Chondrocyte (in vitro differentiated cells): Measurements from ENCODE around the gene BRD2. TPM values are rescaled to one million over a fixed set of nuclear protein-coding genes. Genes with fewer than 3 reads are reported as not detected.

Experiments used
- DNase-seq: peaks from one replicate; pipeline ENCODE4 v3.0.0; 2021; ENCODE audit warnings: mixed read lengths, low spot score
- H3K27ac Mint-ChIP-seq: one replicate; pipeline ENCODE4 v1.8.0; 2021; ENCODE audit warnings: mild to moderate bottlenecking, moderate library complexity, mixed read lengths; ENCODE audit not compliant: unreplicated experiment
- H3K27me3 Mint-ChIP-seq: 2 replicates; pipeline ENCODE4 v1.8.0; 2021; ENCODE audit warnings: low read depth, mixed read lengths
- H3K36me3 Mint-ChIP-seq: 2 replicates; pipeline ENCODE4 v1.8.0; 2021; ENCODE audit warnings: low read depth, mixed read lengths
- H3K4me1 Mint-ChIP-seq: 2 replicates; pipeline ENCODE4 v1.8.0; 2021; ENCODE audit warnings: low read depth, mild to moderate bottlenecking, mixed read lengths
- H3K4me3 Mint-ChIP-seq: one replicate; pipeline ENCODE4 v1.8.0; 2021; ENCODE audit warnings: mild to moderate bottlenecking, moderate library complexity, mixed read lengths; ENCODE audit not compliant: unreplicated experiment
- H3K9me3 Mint-ChIP-seq: 2 replicates; pipeline ENCODE4 v1.8.0; 2021; ENCODE audit warnings: low read depth, mixed read lengths
- total RNA-seq: library from RNA; stranded (reverse); gene quantifications from 3 replicates; pipeline ENCODE4 v1.2.1, GENCODE V29; 2021
- TF ChIP-seq, protein P1 (sequence below): fragments of 200-600 bp; sonication (generic); IDR thresholded peaks from 2 replicates; pipeline ENCODE4 v1.5.0; 2021; ENCODE audit warnings: antibody characterized with exemption, mild to moderate bottlenecking, moderate library complexity

Gene BRD2
- total RNA-seq, 1 donor from 2014 or later, result 150 TPM

- Mint-ChIP-seq H3K27me3 (no peaks in the 10 kb centered on the region), H3K4me3 (peak overlapping the region; percentile 94), H3K4me1 (peaks cover 26% of the 10 kb centered on the region), H3K36me3 (peaks cover 8% of the 10 kb centered on the region), H3K9me3 (no peaks in the 10 kb centered on the region), H3K27ac (peak overlapping the region; percentile 100)
- TF ChIP-seq, protein P1, sequence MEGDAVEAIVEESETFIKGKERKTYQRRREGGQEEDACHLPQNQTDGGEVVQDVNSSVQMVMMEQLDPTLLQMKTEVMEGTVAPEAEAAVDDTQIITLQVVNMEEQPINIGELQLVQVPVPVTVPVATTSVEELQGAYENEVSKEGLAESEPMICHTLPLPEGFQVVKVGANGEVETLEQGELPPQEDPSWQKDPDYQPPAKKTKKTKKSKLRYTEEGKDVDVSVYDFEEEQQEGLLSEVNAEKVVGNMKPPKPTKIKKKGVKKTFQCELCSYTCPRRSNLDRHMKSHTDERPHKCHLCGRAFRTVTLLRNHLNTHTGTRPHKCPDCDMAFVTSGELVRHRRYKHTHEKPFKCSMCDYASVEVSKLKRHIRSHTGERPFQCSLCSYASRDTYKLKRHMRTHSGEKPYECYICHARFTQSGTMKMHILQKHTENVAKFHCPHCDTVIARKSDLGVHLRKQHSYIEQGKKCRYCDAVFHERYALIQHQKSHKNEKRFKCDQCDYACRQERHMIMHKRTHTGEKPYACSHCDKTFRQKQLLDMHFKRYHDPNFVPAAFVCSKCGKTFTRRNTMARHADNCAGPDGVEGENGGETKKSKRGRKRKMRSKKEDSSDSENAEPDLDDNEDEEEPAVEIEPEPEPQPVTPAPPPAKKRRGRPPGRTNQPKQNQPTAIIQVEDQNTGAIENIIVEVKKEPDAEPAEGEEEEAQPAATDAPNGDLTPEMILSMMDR, result peak; percentile 81
- no peak for DNase-seq
Observed at GRCh38 chr6:32967151-32968091, 973 bp upstream of the BRD2 start.

DNA sequence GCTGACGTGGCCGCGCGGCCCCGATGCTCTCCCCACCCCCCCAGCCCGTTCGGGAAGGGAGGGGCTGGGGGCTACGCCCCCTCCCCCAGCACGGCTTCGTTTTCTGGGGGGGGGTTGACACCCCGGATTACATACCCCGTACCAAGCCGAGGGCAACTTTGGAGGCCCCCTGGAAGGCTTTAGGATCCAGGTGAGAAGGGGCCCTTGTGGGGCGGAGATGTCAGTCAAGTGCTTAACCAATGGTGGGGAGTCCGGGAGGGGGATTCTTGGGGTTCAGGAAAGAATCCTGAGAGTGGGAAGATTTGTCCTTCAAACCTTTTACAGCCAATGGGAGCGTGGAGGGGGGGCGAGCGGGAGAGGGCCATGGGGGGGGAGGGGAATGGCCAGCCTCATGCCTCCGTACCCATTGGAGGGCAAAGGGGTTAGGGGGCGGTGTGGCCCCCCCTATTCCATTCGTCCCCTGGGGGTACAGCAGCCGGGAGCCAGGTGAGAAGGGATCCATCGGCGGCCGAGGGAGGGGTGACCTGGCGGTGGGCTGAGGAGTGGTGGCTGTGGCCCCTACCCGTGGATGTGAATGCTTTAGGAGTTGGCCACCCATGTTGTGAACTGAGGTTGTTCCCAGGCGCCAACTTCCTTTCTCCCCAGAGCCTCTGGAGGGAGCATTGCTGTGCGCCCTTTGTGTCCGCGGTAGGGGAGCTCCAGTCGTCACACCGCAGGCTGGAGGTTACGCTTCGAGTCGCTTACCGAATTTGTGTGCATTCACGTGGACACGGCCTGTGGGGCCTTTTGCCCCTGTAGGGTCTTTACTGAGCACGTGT lies 682 bp downstream of the BRD2 start:
- H3K9me3 Mint-ChIP-seq, result no peaks in the 10 kb centered on the region
- TF ChIP-seq, protein P1, result peak; percentile 52
- H3K4me3 Mint-ChIP-seq, result peak overlapping the region; percentile 94
- peak overlapping the region; percentile 100 for H3K27ac Mint-ChIP-seq
- peaks cover 23% of the 10 kb centered on the region for H3K4me1 Mint-ChIP-seq
- peaks cover 25% of the 10 kb centered on the region for H3K36me3 Mint-ChIP-seq
- H3K27me3 Mint-ChIP-seq, result no peaks in the 10 kb centered on the region
- peak; percentile 91 for DNase-seq

DNA sequence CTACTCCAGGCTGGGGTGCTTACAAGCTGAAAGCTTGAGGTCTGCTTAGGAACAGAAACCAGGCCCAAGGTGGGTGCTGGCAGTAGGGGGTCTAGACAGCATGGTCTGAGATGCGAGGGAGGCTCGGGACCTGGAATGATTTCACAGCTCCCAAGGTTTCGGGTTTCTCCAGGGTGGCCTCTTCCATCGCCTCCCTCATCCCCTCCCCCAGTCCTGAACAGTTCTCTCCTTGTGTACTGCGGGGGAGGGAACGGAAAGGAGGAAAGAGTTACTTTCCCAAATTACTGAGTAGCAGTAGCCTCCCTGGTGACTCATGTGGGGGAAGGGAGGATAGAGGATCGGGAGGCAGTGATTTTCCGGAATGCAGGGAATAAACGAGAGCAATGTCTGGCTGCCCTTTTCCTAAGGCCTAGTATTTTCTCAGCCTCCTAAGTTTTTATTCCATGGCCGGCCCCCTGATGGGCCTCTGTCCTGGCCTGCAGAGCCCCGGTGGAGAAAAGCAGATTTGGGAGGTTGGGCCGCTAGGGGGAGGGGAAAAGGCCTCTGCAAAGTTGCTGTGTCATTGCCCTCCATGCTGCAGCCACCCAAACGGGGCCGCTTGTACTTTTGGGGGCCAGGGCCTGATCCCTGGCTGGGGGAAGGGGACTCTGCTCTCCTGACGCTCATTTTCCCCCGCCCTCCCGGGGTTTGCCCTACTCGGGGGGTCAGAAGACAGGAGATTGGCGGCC lies 1.5 kb downstream of the BRD2 start:
- DNase-seq, result peak; percentile 84
- Mint-ChIP-seq H3K36me3 (peaks cover 31% of the 10 kb centered on the region), H3K27me3 (no peaks in the 10 kb centered on the region), H3K4me3 (peak overlapping the region; percentile 94), H3K9me3 (no peaks in the 10 kb centered on the region), H3K27ac (peak overlapping the region; percentile 100), H3K4me1 (peaks cover 24% of the 10 kb centered on the region)
- TF ChIP-seq, protein P1, result peak; percentile 51

DNA sequence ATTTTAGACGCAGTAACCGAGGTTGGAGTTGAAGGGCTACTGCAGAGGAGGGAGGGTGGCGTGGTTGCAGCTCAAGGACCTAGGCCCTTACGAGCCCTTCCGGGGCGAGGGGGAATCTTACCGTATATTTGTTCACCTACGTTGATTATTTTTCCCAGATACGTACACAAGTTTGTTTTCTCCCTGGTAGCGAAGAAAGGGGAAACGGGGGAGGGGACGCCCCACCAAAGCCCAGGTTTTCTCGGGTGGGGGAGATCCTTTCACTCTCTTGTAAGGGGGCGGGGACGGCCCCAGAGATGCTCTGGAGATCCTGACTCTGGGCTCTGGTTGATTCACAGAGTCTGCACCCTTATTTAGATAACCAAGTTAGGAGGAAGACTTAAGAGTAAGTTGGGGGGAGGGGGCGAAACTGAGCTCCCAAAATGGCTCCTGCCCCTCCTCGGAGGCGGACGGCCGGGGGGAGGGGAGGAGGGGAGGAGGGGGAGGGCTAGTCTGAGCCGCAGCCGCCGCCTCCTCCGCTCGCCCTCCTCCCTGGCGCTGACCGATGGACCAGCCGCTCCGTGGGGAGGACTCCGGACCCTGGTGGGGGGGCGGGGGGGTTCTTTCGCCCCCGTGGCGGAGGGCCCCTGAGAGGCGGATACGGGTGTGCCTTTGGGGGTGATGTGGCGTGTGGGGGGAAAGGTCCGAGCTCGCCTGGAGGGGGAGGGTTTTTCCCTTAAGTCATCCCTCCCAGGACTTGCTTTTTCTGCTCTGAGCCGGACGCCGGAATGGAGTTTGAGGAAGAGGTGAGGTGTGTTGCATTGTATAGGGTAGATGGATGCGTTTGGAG lies 2.2 kb downstream of the BRD2 start:
- DNase-seq, result peak; percentile 90
- peaks cover 39% of the 10 kb centered on the region for H3K36me3 Mint-ChIP-seq
- H3K9me3 Mint-ChIP-seq, result no peaks in the 10 kb centered on the region
- TF ChIP-seq, protein P1, result no peak
- peak overlapping the region; percentile 100 for H3K27ac Mint-ChIP-seq
- H3K4me1 Mint-ChIP-seq, result peaks cover 29% of the 10 kb centered on the region
- no peaks in the 10 kb centered on the region for H3K27me3 Mint-ChIP-seq
- peak overlapping the region; percentile 94 for H3K4me3 Mint-ChIP-seq
